ENCODE data around the gene POLA1. TPM values are rescaled to one million over a fixed set of nuclear protein-coding genes. Genes with fewer than 3 reads are reported as not detected.

Gene POLA1
- total RNA-seq, 1 experiment from 2014 or later = 13.6 TPM

- in situ Hi-C loops (cut with HindIII; ENCODE audit: low pct_unique_long_range_greater_than_20kb, low sequenced_read_pairs) = no loop called here
- DNase-seq (ENCODE audit: low read depth) = no peak
Observed at GRCh38 chrX:24682739-24683432, 10.8 kb upstream of the POLA1 start.

- DNase-seq (ENCODE audit: low read depth) = no peak
- in situ Hi-C loops (cut with HindIII; ENCODE audit: low pct_unique_long_range_greater_than_20kb, low sequenced_read_pairs) = no loop called here
Observed at GRCh38 chrX:24684048-24684447, 9.7 kb upstream of the POLA1 start.

- no peak for DNase-seq (ENCODE audit: low read depth)
Observed at GRCh38 chrX:24692305-24692704, 1.4 kb upstream of the POLA1 start.

GRCh38 chrX:24694825-24695224, 1.1 kb downstream of the POLA1 start:
- in situ Hi-C loops (cut with HindIII; ENCODE audit: low pct_unique_long_range_greater_than_20kb, low sequenced_read_pairs) = no loop called here
- no peak for DNase-seq (ENCODE audit: low read depth)

More at GRCh38 chrX:24692305-24692704, 1.4 kb upstream of the POLA1 start:
- in situ Hi-C loops (cut with HindIII; ENCODE audit: low pct_unique_long_range_greater_than_20kb, low sequenced_read_pairs) = no loop called here

- in situ Hi-C loops (cut with HindIII; ENCODE audit: low pct_unique_long_range_greater_than_20kb, low sequenced_read_pairs) = no loop called here
Observed at GRCh38 chrX:24696294-24696693, 2.6 kb downstream of the POLA1 start.

GRCh38 chrX:24702362-24703184, 8.9 kb downstream of the POLA1 start:
- in situ Hi-C loops (cut with HindIII; ENCODE audit: low pct_unique_long_range_greater_than_20kb, low sequenced_read_pairs) = no loop called here
- DNase-seq (ENCODE audit: low read depth) = no peak

More at GRCh38 chrX:24696294-24696693, 2.6 kb downstream of the POLA1 start:
- no peak for DNase-seq (ENCODE audit: low read depth)

- DNase-seq (ENCODE audit: low read depth) = no peak
- in situ Hi-C loops (cut with HindIII; ENCODE audit: low pct_unique_long_range_greater_than_20kb, low sequenced_read_pairs) = no loop called here
Observed at GRCh38 chrX:24703185-24703494, 9.4 kb downstream of the POLA1 start.

- no peak for DNase-seq (ENCODE audit: low read depth)
- in situ Hi-C loops (cut with HindIII; ENCODE audit: low pct_unique_long_range_greater_than_20kb, low sequenced_read_pairs) = no loop called here
Observed at GRCh38 chrX:24718771-24719170, 25.1 kb downstream of the POLA1 start.

GRCh38 chrX:24720036-24720435, 26.3 kb downstream of the POLA1 start:
- DNase-seq (ENCODE audit: low read depth) = no peak
- in situ Hi-C loops (cut with HindIII; ENCODE audit: low pct_unique_long_range_greater_than_20kb, low sequenced_read_pairs) = no loop called here

GRCh38 chrX:24728530-24728929, 34.8 kb downstream of the POLA1 start:
- in situ Hi-C loops (cut with HindIII; ENCODE audit: low pct_unique_long_range_greater_than_20kb, low sequenced_read_pairs) = no loop called here
- DNase-seq (ENCODE audit: low read depth) = no peak

GRCh38 chrX:24732766-24733500, 39.2 kb downstream of the POLA1 start:
- in situ Hi-C loops (cut with HindIII; ENCODE audit: low pct_unique_long_range_greater_than_20kb, low sequenced_read_pairs) = no loop called here
- no peak for DNase-seq (ENCODE audit: low read depth)

GRCh38 chrX:24741330-24741729, 47.6 kb downstream of the POLA1 start:
- in situ Hi-C loops (cut with HindIII; ENCODE audit: low pct_unique_long_range_greater_than_20kb, low sequenced_read_pairs) = no loop called here
- no peak for DNase-seq (ENCODE audit: low read depth)

GRCh38 chrX:24748196-24748595, 54.5 kb downstream of the POLA1 start:
- in situ Hi-C loops (cut with HindIII; ENCODE audit: low pct_unique_long_range_greater_than_20kb, low sequenced_read_pairs) = no loop called here
- DNase-seq (ENCODE audit: low read depth) = no peak

- no peak for DNase-seq (ENCODE audit: low read depth)
- in situ Hi-C loops (cut with HindIII; ENCODE audit: low pct_unique_long_range_greater_than_20kb, low sequenced_read_pairs) = no loop called here
Observed at GRCh38 chrX:24759786-24760185, 66.1 kb downstream of the POLA1 start.

- in situ Hi-C loops (cut with HindIII; ENCODE audit: low pct_unique_long_range_greater_than_20kb, low sequenced_read_pairs) = no loop called here
- DNase-seq (ENCODE audit: low read depth) = no peak
Observed at GRCh38 chrX:24760363-24761000, 66.8 kb downstream of the POLA1 start.

- in situ Hi-C loops (cut with HindIII; ENCODE audit: low pct_unique_long_range_greater_than_20kb, low sequenced_read_pairs) = no loop called here
- DNase-seq (ENCODE audit: low read depth) = no peak
Observed at GRCh38 chrX:24761306-24761705, 67.6 kb downstream of the POLA1 start.

- in situ Hi-C loops (cut with HindIII; ENCODE audit: low pct_unique_long_range_greater_than_20kb, low sequenced_read_pairs) = no loop called here
- DNase-seq (ENCODE audit: low read depth) = no peak
Observed at GRCh38 chrX:24763989-24764388, 70.3 kb downstream of the POLA1 start.

GRCh38 chrX:24767557-24767956, 73.8 kb downstream of the POLA1 start:
- DNase-seq (ENCODE audit: low read depth) = no peak
- in situ Hi-C loops (cut with HindIII; ENCODE audit: low pct_unique_long_range_greater_than_20kb, low sequenced_read_pairs) = no loop called here

GRCh38 chrX:24768556-24768955, 74.8 kb downstream of the POLA1 start:
- in situ Hi-C loops (cut with HindIII; ENCODE audit: low pct_unique_long_range_greater_than_20kb, low sequenced_read_pairs) = no loop called here
- DNase-seq (ENCODE audit: low read depth) = no peak
